Pulmonary artery endothelial cell (primary cell): Measurements from ENCODE around the gene GAPVD1. TPM values are rescaled to one million over a fixed set of nuclear protein-coding genes. Genes with fewer than 3 reads are reported as not detected.
"Not testable (repeated sequence)": the region's sequence is repeated elsewhere in the genome, so short reads cannot be mapped to it uniquely, and the experiment has no call there.

ENCODE experiments used
- DNase-seq: peaks from one replicate; pipeline ENCODE4 v3.0.0-alpha.2; 2011; ENCODE audit warnings: low read depth, low spot score
- total RNA-seq: library from RNA; depleted of rRNA; stranded (reverse); fragments of >200 nt; gene quantifications from 2 replicates; pipeline ENCODE4 v1.2.3, GENCODE V29; 2014

Gene GAPVD1
- total RNA-seq, 1 donor from 2014 or later, result 49.3 TPM

- no peak for DNase-seq
Observed at GRCh38 chr9:125255781-125256391, 5.7 kb upstream of the GAPVD1 start.

GRCh38 chr9:125258160-125258785 lies 3.4 kb upstream of the GAPVD1 start:
- no peak for DNase-seq

DNA sequence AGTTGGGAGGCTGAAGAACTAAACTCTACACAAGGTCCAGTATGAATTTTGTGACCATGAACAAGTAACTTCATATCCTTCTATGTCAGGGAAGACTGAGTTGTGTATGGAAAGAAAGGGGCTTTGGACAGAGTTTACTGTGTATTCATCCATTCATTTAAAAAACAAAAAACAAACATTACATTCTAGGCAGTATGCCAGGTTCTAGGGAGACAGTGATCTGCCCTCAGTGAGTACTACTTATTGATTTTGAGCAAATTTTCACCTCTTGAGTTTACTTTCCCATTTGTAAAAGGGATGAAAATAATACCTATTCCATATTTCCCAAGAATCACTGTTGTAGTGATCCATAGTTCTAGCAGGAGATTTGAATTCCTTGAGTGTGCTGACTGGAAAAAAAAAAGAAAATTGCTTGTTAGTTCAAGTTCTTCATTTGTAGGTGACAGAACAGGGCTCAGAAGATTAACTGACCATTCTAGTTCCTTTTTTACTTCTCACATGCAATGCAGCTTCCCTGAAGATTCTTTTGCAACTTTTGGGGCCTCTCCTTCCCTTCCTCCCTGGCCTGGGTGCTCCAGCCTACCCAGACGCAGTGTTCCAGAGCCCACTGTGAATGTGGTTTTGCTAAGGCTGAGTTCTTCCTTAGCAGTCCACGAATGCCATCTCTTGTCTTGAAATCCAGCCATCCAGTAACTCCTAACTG lies 2.6 kb upstream of the GAPVD1 start:
- DNase-seq, result no peak

DNA sequence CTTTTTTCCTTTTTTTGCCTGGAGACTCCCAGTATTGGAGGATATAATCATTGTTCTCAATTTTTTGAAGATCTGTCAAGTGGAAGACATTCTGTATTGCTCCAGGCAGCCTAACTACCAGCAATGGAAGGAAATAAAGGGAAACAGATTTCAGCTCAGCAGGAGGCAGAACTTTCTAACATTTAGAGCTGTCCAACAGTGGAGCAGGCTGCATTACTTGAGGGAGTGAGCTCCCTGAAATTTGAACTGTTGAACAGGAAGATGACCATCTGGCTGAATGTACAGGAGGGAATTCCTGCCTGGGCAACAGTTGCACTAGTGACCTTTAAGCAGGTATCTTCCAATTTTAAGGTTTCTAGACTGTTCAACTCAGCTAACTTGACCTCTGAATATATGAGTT lies 1.1 kb upstream of the GAPVD1 start:
- DNase-seq, result no peak

DNA sequence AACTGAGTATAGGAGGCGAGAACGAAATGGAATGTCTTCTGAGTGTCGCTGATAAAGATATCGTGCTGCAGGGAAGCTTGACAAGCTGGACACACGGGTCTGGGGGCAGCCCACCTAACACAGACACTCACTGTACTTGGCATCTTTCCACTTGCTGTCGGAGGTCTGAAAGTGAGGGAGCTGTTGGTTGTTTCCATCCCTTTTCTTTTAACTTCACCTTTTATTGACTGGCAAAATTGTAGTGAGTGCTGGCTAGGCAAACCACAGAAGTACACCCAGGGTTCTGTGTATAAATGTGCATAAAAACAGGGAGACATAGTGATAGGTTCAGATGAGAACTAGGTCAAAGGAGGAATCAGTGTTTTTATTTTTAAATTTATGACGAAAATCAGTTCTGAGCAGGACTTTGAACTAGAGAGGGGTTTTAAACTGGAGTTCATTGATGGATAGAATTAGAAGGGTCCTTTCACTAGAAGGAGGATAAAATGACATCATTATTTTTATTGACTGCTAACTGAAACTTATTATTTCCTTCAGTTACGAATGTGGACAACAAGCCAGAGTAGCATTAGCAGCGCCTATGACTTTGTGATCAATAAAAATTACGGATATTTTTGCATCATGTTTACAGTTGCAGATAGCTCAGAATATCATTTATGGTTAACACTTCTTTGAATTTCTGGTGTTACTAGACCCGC lies 817 bp downstream of the GAPVD1 start:
- no peak for DNase-seq

DNA sequence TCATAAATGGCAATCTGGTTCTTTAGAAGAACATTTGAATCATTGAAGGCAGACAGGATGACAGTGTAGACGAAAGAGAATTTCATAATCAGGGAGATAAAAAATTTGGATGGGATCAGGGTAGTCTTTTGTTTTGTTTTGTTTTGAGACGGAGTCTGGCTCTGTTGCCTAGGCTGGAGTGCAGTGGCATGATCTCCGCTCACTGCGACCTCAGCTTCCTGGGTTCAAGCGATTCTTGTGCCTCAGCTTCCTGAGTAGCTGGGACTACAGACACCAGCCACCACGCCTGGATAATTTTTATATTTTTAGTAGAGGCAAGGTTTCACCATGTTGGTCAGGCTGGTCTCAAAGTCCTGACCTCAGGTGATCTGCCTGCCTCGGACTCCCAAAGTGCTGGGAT lies 2.4 kb downstream of the GAPVD1 start:
- not testable (repeated sequence) for DNase-seq

- DNase-seq, result no peak
Observed at GRCh38 chr9:125268394-125269013, 6.9 kb downstream of the GAPVD1 start.

- no peak for DNase-seq
Observed at GRCh38 chr9:125269014-125269397, 7.4 kb downstream of the GAPVD1 start.

- no peak for DNase-seq
Observed at GRCh38 chr9:125271081-125271480, 9.5 kb downstream of the GAPVD1 start.

- DNase-seq, result no peak
Observed at GRCh38 chr9:125272697-125273096, 11.1 kb downstream of the GAPVD1 start.

DNA sequence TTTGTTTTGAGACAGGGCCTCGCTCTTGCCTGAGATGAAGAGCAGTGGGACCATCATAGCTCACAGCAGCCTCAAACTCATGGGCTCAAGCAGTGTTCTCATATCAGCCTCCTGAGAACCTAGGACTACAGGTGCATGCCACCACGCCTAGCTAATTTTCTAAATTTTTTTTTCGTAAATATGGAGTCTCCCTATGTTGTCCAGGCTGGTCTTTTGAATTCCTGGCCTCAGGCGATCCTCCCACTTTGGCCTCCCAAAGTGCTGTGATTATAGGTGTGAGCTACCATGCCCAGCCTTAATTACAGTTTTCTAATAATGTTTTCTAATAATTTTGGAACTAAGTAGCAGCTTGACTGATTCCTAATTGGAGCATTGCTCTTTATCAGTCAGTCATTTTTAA lies 15.1 kb downstream of the GAPVD1 start:
- DNase-seq, result no peak

DNA sequence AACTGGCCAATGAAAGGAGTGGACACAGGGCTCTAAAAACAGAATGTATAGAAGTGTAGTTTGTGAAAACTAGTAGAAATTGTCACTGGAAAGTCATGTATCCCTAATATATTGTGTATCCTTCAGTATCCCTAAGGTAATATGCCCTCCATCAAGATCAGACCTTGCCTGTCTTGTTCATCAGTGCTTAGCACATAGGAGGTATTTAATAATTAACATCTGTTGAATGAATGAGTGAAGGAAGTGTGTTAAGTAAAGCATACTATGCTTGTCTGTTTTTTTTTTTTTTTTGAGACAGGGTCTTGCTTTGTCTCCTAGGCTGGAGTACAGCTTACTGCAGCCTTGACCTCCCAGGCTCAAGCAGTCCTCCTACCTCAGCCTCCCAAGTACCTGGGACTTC lies 15.8 kb downstream of the GAPVD1 start:
- DNase-seq, result no peak

- no peak for DNase-seq
Observed at GRCh38 chr9:125280945-125281344, 19.3 kb downstream of the GAPVD1 start.

GRCh38 chr9:125284855-125285254 lies 23.2 kb downstream of the GAPVD1 start:
- DNase-seq, result no peak

- DNase-seq, result not testable (repeated sequence)
Observed at GRCh38 chr9:125286935-125287433, 25.4 kb downstream of the GAPVD1 start.

DNA sequence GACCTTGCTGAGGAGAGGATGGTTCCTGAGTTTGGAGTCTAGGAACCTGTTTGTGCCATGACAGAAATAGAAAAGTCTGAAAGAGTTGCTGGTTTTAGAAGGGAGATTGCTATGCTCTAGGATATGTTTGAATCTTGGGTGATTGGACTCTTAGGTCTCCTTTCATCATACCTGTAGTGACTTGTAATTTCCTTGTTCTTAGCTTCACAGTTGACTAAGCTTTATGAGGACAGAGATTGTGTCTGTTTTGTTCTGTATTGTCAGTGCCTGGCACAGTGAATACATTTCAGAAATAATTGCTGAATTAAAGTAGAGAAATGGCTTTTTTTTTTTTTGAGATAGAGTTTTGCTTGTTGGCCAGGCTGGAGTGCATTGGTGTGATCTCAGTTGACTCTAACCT lies 31.5 kb downstream of the GAPVD1 start:
- DNase-seq, result no peak

- no peak for DNase-seq
Observed at GRCh38 chr9:125295657-125296056, 34.0 kb downstream of the GAPVD1 start.

GRCh38 chr9:125296843-125297372 lies 35.3 kb downstream of the GAPVD1 start:
- no peak for DNase-seq

DNA sequence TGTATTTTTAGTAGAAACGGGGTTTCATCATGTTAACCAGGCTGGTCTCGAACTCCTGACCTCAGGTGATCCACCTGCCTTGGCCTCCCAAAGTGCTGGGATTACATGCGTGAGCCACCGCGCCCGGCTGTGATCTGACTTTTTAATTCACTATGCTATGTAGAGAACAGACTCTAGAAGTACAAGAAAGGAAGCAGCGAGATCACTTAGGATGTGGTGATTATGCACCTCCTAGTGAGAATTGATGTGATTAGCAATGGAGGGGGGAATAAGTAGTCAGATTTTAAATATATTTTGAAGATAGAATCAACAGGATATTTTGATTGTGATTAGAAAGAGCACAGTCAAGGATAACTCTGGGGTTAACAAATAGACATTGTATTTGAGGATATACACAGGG lies 36.3 kb downstream of the GAPVD1 start:
- DNase-seq, result no peak

- no peak for DNase-seq
Observed at GRCh38 chr9:125302241-125302640, 40.6 kb downstream of the GAPVD1 start.

- DNase-seq, result no peak
Observed at GRCh38 chr9:125304273-125304672, 42.6 kb downstream of the GAPVD1 start.
